ENCODE measurements around the gene CAPZB. TPM values are rescaled to one million over a fixed set of nuclear protein-coding genes. Genes with fewer than 3 reads are reported as not detected.

Gene CAPZB
- total and polyA plus RNA-seq, 2 of the 4 experiments (the other 2 are of a cell fraction): 216 to 304 TPM

GRCh38 chr1:19441048-19441780, 44.1 kb downstream of the CAPZB start:
- no peak overlapping the region for H3K9ac ChIP-seq (ENCODE audit: low read depth, low read length)

More at GRCh38 chr1:19441048-19441780, 44.1 kb downstream of the CAPZB start:
- in situ Hi-C loops (cut with MboI; ENCODE audit: low sequenced_read_pairs) (no loop called here), dilution Hi-C loops (cut with HindIII; ENCODE audit: low sequenced_read_pairs, unreplicated experiment) (no loop called here), intact Hi-C loops (cut with micrococcal nuclease) (no loop called here)
- DNase-seq: no peak
- Histone ChIP-seq H3K4me1 (ENCODE audit: control insufficient read depth, insufficient read depth, low read length) (peaks cover 47% of the 10 kb centered on the region), H4K91ac (ENCODE audit: insufficient read depth, low read depth, low read length) (peak overlapping the region; percentile 54), H2BK5ac (ENCODE audit: low read depth, low read length, poor library complexity, severe bottlenecking) (peak overlapping the region; percentile 38), H4K8ac (ENCODE audit: low read depth in 2 of 2, low read length in 2 of 2) (peak overlapping the region in 1 of 2 experiments; percentile 13; a peak in 2 of 4 replicates), H3K36me3 (ENCODE audit: control insufficient read depth, insufficient read depth, low read length) (peaks cover 17% of the 10 kb centered on the region), H3K4me2 (ENCODE audit: low read depth, low read length) (no peak overlapping the region), H4K20me1 (ENCODE audit: insufficient read depth, low read length) (peaks cover 97% of the 10 kb centered on the region), H3K27me3 (ENCODE audit: control insufficient read depth, insufficient read depth, low read length) (no peaks in the 10 kb centered on the region), H2AK5ac (ENCODE audit: low read depth, low read length) (peak overlapping the region; percentile 59), H2AK9ac (replicated peaks; ENCODE audit: low read depth, low read length, poor library complexity) (no peak overlapping the region), H3K4ac (ENCODE audit: low read depth, low read length) (peak overlapping the region; percentile 64), H3K79me1 (ENCODE audit: low read depth in 1 of 2, low read length in 2 of 2) (peaks cover 41 to 96% of the 10 kb centered on the region in 2 experiments), H4K5ac (ENCODE audit: low read depth, low read length) (peak overlapping the region; percentile 8), H2AFZ (replicated peaks; ENCODE audit: low read length, poor library complexity) (no peak overlapping the region), H3K56ac (ENCODE audit: extremely low read depth, insufficient read depth, low read length) (no peak overlapping the region; the same call in 1 of the 2 replicates), H3K9me1 (ENCODE audit: insufficient read depth, low read length) (peaks cover 53% of the 10 kb centered on the region), H3K23ac (ENCODE audit: low read depth, low read length) (peak overlapping the region; percentile 26), H3K27ac (ENCODE audit: insufficient read depth, low read length) (peak overlapping the region; percentile 64; the same call in 1 of the 2 replicates), H2BK120ac (ENCODE audit: low read depth, low read length) (peak overlapping the region; percentile 12; the same call in 1 of the 2 replicates), H2BK20ac (ENCODE audit: low read depth, low read length) (no peak overlapping the region), H3K14ac (replicated peaks; ENCODE audit: low read depth, low read length) (peak overlapping the region; percentile 39), H3K4me3 (ENCODE audit: insufficient read depth, low read depth, low read length) (no peak overlapping the region), H3K9me3 (ENCODE audit: control insufficient read depth, insufficient read depth, low read length) (no peaks in the 10 kb centered on the region), H3K18ac (ENCODE audit: low read depth, low read length) (peak overlapping the region; percentile 28), H2BK15ac (ENCODE audit: low read depth, low read length) (0 out of 3 replicates have a peak overlapping the region, but pooled peaks have one; percentile 3)
- ChIA-PET CTCF (interaction anchor here (0.8 kb wide), 1 partner anchor 14 kb away, joined by 3 read pairs; no protein-coding TSS in a partner anchor), POLR2A (ENCODE audit: unreplicated experiment) (interaction anchor here (0.6 kb wide), 1 partner anchor 213 kb away, joined by 3 read pairs; no protein-coding TSS in a partner anchor)
- TF ChIP-seq SMC3 (IDR thresholded peaks at IDR 0.05; ENCODE audit: low read depth, low read length) (no peak), NFE2L2 (IDR thresholded peaks at IDR 0.05; ENCODE audit: low read depth, low read length) (no peak), ELK1 (IDR thresholded peaks at IDR 0.05; ENCODE audit: borderline replicate concordance, low read depth, low read length) (no peak), RFX5 (IDR thresholded peaks at IDR 0.05; ENCODE audit: low read depth, low read length) (no peak), USF2 (IDR thresholded peaks at IDR 0.05; ENCODE audit: low read depth, low read length) (peak; percentile 45; the same call in 1 of the 2 replicates), MXI1 (IDR thresholded peaks at IDR 0.05; ENCODE audit: borderline replicate concordance, low read depth, low read length) (no peak)
- WGBS, 2 experiments (ENCODE audit: extremely low coverage in 2 of 2, insufficient read length in 1 of 2): 80% methylated on average over 1 of the region's 11 CpGs; no CpG with 5 or more reads in 1 of the 2 experiments
- no TSS peak for BruUV-seq (replicated peaks)
- ATAC-seq (ENCODE audit: low read depth): no peak
